Endothelial cell of umbilical vein (primary cell): ENCODE data around the gene BCAR3. TPM values are rescaled to one million over a fixed set of nuclear protein-coding genes. Genes with fewer than 3 reads are reported as not detected.

Source experiments
- BruUV-seq: library from RNA; stranded (reverse); fragments of 400-500 nt; replicated peaks from 2 replicates; lab custom pipeline; 2021; lab: Mats Ljungman, UMichigan
- CTCF ChIA-PET: fragments of 300-600, 350-600 bp; sonication (Branson Sonifier 250); formaldehyde crosslinking; loops from one replicate; lab custom pipeline; 2021; ENCODE audit warnings: antibody characterized with exemption, inconsistent platforms; lab: Charles Lee
- POLR2A ChIA-PET: fragments of 300-600, 350-600 bp; sonication (Branson Sonifier 250); formaldehyde crosslinking; loops from one replicate; lab custom pipeline; 2021; ENCODE audit warnings: antibody characterized with exemption, inconsistent platforms; lab: Charles Lee
- DNase-seq: peaks from one replicate; pipeline ENCODE4 v3.0.0-alpha.2; 2011; ENCODE audit warnings: low read depth, low spot score
- FAIRE-seq: peaks from 2 replicates; lab custom pipeline; 2011; peaks lifted over from hg19 to GRCh38; lab: Jason Lieb, UNC
- H2AFZ ChIP-seq: 2 replicates; pipeline ENCODE4 v1.6.0; 2012; ENCODE audit warnings: low read depth, low read length, control low read depth, inconsistent platforms
- H3K27ac ChIP-seq: 2 replicates; pipeline ENCODE4 v1.5.1; 2011; ENCODE audit warnings: low read depth, mild to moderate bottlenecking, control low read depth, low read length, moderate library complexity; ENCODE audit not compliant: insufficient read depth
- H3K27me3 ChIP-seq, 2 experiments: 2 replicates each; pipeline versions ENCODE4 v1.6.0 to v1.6.1; 2011; ENCODE audit warnings: low read length in 2 of 2, mixed read lengths in 1 of 2; ENCODE audit not compliant: control insufficient read depth in 2 of 2, insufficient read depth in 2 of 2
- H3K36me3 ChIP-seq, 2 experiments: 2 replicates in 1 of 2; 3 replicates in 1 of 2; pipeline ENCODE4 v1.5.1; 2011; ENCODE audit warnings: low read length in 2 of 2, mild to moderate bottlenecking in 1 of 2, moderate library complexity in 1 of 2; ENCODE audit not compliant: control insufficient read depth in 2 of 2, insufficient read depth in 2 of 2; ENCODE audit errors: extremely low read depth in 1 of 2
- H3K4me1 ChIP-seq: 3 replicates; pipeline ENCODE4 v1.5.1; 2011; ENCODE audit warnings: mild to moderate bottlenecking, low read length; ENCODE audit not compliant: control insufficient read depth, insufficient read depth; ENCODE audit errors: extremely low read depth
- H3K4me2 ChIP-seq: 2 replicates; pipeline ENCODE4 v1.6.1; 2011; ENCODE audit warnings: low read length, control low read depth, mixed read lengths; ENCODE audit not compliant: insufficient read depth
- H3K4me3 ChIP-seq, 3 experiments: fragments of 200-600 bp in 1 of 3; sonication (generic), shearing (Covaris generic) in 1 of 3; replicated peaks in 1 of 3; 2 replicates each; pipeline ENCODE4 v1.5.1; 2011 to 2016; ENCODE audit warnings: control low read depth in 3 of 3, low read length in 3 of 3, mild to moderate bottlenecking in 2 of 3, inconsistent platforms in 1 of 3, low read depth in 1 of 3, moderate library complexity in 1 of 3; ENCODE audit not compliant: insufficient read depth in 1 of 3
- H3K79me2 ChIP-seq: 2 replicates; pipeline ENCODE4 v1.6.0; 2012; ENCODE audit warnings: low read length, inconsistent platforms; ENCODE audit not compliant: control insufficient read depth, insufficient read depth
- H3K9ac ChIP-seq: replicated peaks from 2 replicates; pipeline ENCODE3; 2011; ENCODE audit warnings: low read length, control low read depth; ENCODE audit not compliant: insufficient read depth; ENCODE audit errors: extremely low read depth
- H3K9me1 ChIP-seq: replicated peaks from 3 replicates; pipeline ENCODE4 v1.6.0; 2011; ENCODE audit warnings: mild to moderate bottlenecking, low read length; ENCODE audit not compliant: control insufficient read depth, insufficient read depth; ENCODE audit errors: extremely low read depth
- H3K9me3 ChIP-seq: replicated peaks from 2 replicates; pipeline ENCODE4 v1.5.1; 2012; ENCODE audit warnings: low read length, inconsistent platforms; ENCODE audit not compliant: control insufficient read depth, insufficient read depth
- H4K20me1 ChIP-seq: replicated peaks from 2 replicates; pipeline ENCODE3; 2011; ENCODE audit warnings: mild to moderate bottlenecking, low read length; ENCODE audit not compliant: control insufficient read depth, insufficient read depth; ENCODE audit errors: extremely low read depth
- CTCF ChIP-seq, 2 donors: IDR thresholded peaks; 1 replicate in 1 of 2; 2 replicates in 1 of 2; pipeline ENCODE4 v1.5.1; 2011; ENCODE audit warnings: low read length in 2 of 2, mild to moderate bottlenecking in 2 of 2, moderate library complexity in 2 of 2, control low read depth in 1 of 2, inconsistent platforms in 1 of 2, low read depth in 1 of 2; ENCODE audit not compliant: insufficient read depth in 1 of 2; ENCODE audit errors: extremely low read depth in 1 of 2
- EZH2 ChIP-seq: IDR thresholded peaks from 2 replicates; pipeline ENCODE4 v1.6.1; 2012; ENCODE audit warnings: borderline replicate concordance, low read depth, mild to moderate bottlenecking, moderate library complexity, low read length, inconsistent platforms; ENCODE audit not compliant: severe bottlenecking
- FOS ChIP-seq: IDR thresholded peaks from 2 replicates; pipeline ENCODE4 v1.6.1; 2011; ENCODE audit warnings: mild to moderate bottlenecking, low read length, moderate library complexity, borderline replicate concordance; ENCODE audit not compliant: insufficient read depth
- GATA2 ChIP-seq: IDR thresholded peaks from 2 replicates; pipeline ENCODE4 v1.7.0; 2011; ENCODE audit warnings: low read depth, mild to moderate bottlenecking, moderate library complexity, mixed read lengths, low read length; ENCODE audit not compliant: insufficient read length, insufficient read depth
- JUN ChIP-seq: IDR thresholded peaks from 2 replicates; pipeline ENCODE4 v1.6.1; 2011; ENCODE audit warnings: borderline replicate concordance, low read depth; ENCODE audit not compliant: insufficient read length, insufficient read depth
- MAX ChIP-seq: IDR thresholded peaks from 2 replicates; pipeline ENCODE4 v1.6.1; 2011; ENCODE audit not compliant: insufficient read depth, insufficient read length
- POLR2A ChIP-seq: IDR thresholded peaks from 2 replicates; pipeline ENCODE4 v1.6.1; 2012; ENCODE audit warnings: low read depth, mild to moderate bottlenecking, control low read depth, low read length
- dilution Hi-C: fragments of 300-500 bp; cut with MboI; formaldehyde crosslinking; loops from one replicate; pipeline ENCODE4 v1.15.0; 2019; ENCODE audit warnings: low sequenced_read_pairs; ENCODE audit not compliant: extremely low pct_ligation_motif_present
- intact Hi-C: fragments of 100-400 bp; cut with micrococcal nuclease; formaldehyde crosslinking; loops from one replicate; pipeline ENCODE4 v1.10.0; 2022
- polyA plus RNA-seq, 4 experiments: library from polyadenylated mRNA; depleted of rRNA in 3 of 4; stranded (reverse) in 3 of 4; unstranded in 1 of 4; fragments of >200 nt; gene quantifications; 2 replicates each; pipeline versions ENCODE4 v1.2.1 to v1.2.3, GENCODE V29; 2011 to 2012; ENCODE audit warnings: missing spikeins in 1 of 4
- total RNA-seq: library from RNA; stranded (reverse); gene quantifications from 2 replicates; pipeline ENCODE4 v1.2.3, GENCODE V29; 2021

The BCAR3 gene
- total and polyA plus RNA-seq, 2 donors (not counting 3 experiments of a cell fraction or from before 2014, with no cell fraction given) = 17.5 to 32.9 TPM

- no peak overlapping the region for H3K4me3 ChIP-seq
- H3K9me3 ChIP-seq = no peaks in the 10 kb centered on the region
- H4K20me1 ChIP-seq = no peaks in the 10 kb centered on the region
- H2AFZ ChIP-seq = no peak overlapping the region
- H3K27ac ChIP-seq = no peak overlapping the region
- intact Hi-C loops = loop anchor here (5.0 kb wide), 1 partner anchor 107 kb away; no protein-coding TSS in a partner anchor
- H3K27me3 ChIP-seq = no peaks in the 10 kb centered on the region
- TF ChIP-seq MAX (no peak), GATA2 (no peak), EZH2 (no peak), POLR2A (no peak), CTCF (IDR thresholded peaks at IDR 0.05; ENCODE audit: extremely low read depth in 1 of 2, insufficient read depth in 1 of 2, low read depth in 1 of 2, low read length in 2 of 2) (no peak)
- POLR2A ChIA-PET = no interaction called here
- CTCF ChIA-PET = interaction anchor here (1.1 kb wide), 1 partner anchor 9 kb away, joined by 3 read pairs; no protein-coding TSS in a partner anchor
- H3K9me1 ChIP-seq = no peaks in the 10 kb centered on the region
- no TSS peak for BruUV-seq
- dilution Hi-C loops = no loop called here
- FAIRE-seq (no peak), DNase-seq (no peak)
- no peak overlapping the region for H3K4me2 ChIP-seq
- peaks cover 27% of the 10 kb centered on the region for H3K4me1 ChIP-seq
- no peaks in the 10 kb centered on the region for H3K79me2 ChIP-seq
- H3K9ac ChIP-seq = no peak overlapping the region
- no peaks in the 10 kb centered on the region for H3K36me3 ChIP-seq
Observed at GRCh38 chr1:93694819-93695218, 13.2 kb upstream of the BCAR3 start.

GRCh38 chr1:93694039-93694438 lies 12.4 kb upstream of the BCAR3 start:
- H3K79me2 ChIP-seq = no peaks in the 10 kb centered on the region
- BruUV-seq = no TSS peak
- dilution Hi-C loops (no loop called here), intact Hi-C loops (loop anchor here (5.0 kb wide), 1 partner anchor 108 kb away; no protein-coding TSS in a partner anchor)
- no peaks in the 10 kb centered on the region for H3K36me3 ChIP-seq
- peak overlapping the region; percentile 6 for H2AFZ ChIP-seq
- H3K4me3 ChIP-seq = no peak overlapping the region
- H3K9me3 ChIP-seq = no peaks in the 10 kb centered on the region
- no peaks in the 10 kb centered on the region for H3K27me3 ChIP-seq
- H3K4me2 ChIP-seq = peak overlapping the region; percentile 6
- DNase-seq (peak; percentile 12), FAIRE-seq (peak; percentile 78)
- CTCF ChIA-PET = interaction anchor here (2.7 to 3.3 kb wide), 4 partner anchors 12 to 119 kb away, joined by 11 to 18 read pairs (median 14); partner anchors contain the start of gene BCAR3
- TF ChIP-seq FOS (peak; percentile 73), JUN (no peak)
- peak overlapping the region; percentile 85 for H3K27ac ChIP-seq
- no peak overlapping the region for H3K9ac ChIP-seq
- POLR2A ChIA-PET = no interaction called here
- H3K9me1 ChIP-seq = no peaks in the 10 kb centered on the region
- peaks cover 27% of the 10 kb centered on the region for H3K4me1 ChIP-seq
- no peaks in the 10 kb centered on the region for H4K20me1 ChIP-seq
